K562 (cell line): ENCODE data around the gene OR52W1. TPM values are rescaled to one million over a fixed set of nuclear protein-coding genes. Genes with fewer than 3 reads are reported as not detected.

Experiments
- ATAC-seq: fragments of 200-7000 bp; cut with Tn5 transposase; 3 replicates; pipeline ENCODE4 v1.9.1; 2020; ENCODE audit warnings: moderate library complexity
- BruUV-seq: library from RNA; stranded (reverse); fragments of 400-500 nt; replicated peaks from 2 replicates; lab custom pipeline; 2021; lab: Mats Ljungman, UMichigan
- CTCF ChIA-PET: fragments of 300-600 bp; formaldehyde crosslinking; extraction: SDS; loops from one replicate; lab custom pipeline; 2021; ENCODE audit warnings: low intra/inter-chr PET ratio; lab: Yijun Ruan, JAX
- POLR2A ChIA-PET: fragments of 300-600, 350-650 bp; sonication (Branson Sonifier 250); formaldehyde crosslinking; extraction: SDS; loops from one replicate; lab custom pipeline; 2021; ENCODE audit warnings: antibody characterized with exemption, inconsistent platforms; lab: Yijun Ruan, JAX
- DNase-seq, 4 experiments: peaks; one replicate each; pipeline versions ENCODE4 v3.0.0 to v3.0.0-alpha.2; 2011 to 2018; ENCODE audit warnings: low spot score in 3 of 4, mixed read lengths in 3 of 4; ENCODE audit errors: extremely low read depth in 1 of 4
- FAIRE-seq: peaks from 2 replicates; lab custom pipeline; 2011; peaks lifted over from hg19 to GRCh38; lab: Jason Lieb, UNC
- H2AFZ ChIP-seq: 2 replicates; pipeline ENCODE4 v1.6.0; 2011; ENCODE audit warnings: low read depth, low read length, control low read depth, inconsistent platforms
- H3K27ac ChIP-seq: fragments of 200-600 bp; 3 replicates; pipeline ENCODE4 v1.8.0; 2011; ENCODE audit warnings: low read depth, mild to moderate bottlenecking, control low read depth, inconsistent platforms, low read length, moderate library complexity, mixed read lengths; ENCODE audit errors: extremely low read depth
- H3K27me3 ChIP-seq, 2 experiments: fragments of 300-600 bp in 1 of 2; 2 replicates in 1 of 2; 3 replicates in 1 of 2; pipeline versions ENCODE4 v1.6.0 to v1.8.0; 2011; ENCODE audit warnings: inconsistent platforms in 2 of 2, low read length in 2 of 2, mild to moderate bottlenecking in 1 of 2, mixed read lengths in 1 of 2, moderate library complexity in 1 of 2; ENCODE audit not compliant: control insufficient read depth in 2 of 2, insufficient read depth in 2 of 2
- H3K36me3 ChIP-seq: fragments of 300-600 bp; 3 replicates; pipeline ENCODE4 v1.8.0; 2011; ENCODE audit warnings: mild to moderate bottlenecking, low read length, inconsistent platforms; ENCODE audit not compliant: control insufficient read depth, insufficient read depth
- H3K4me1 ChIP-seq, 2 experiments: fragments of 200-600 bp in 1 of 2; replicated peaks in 1 of 2; 2 replicates in 1 of 2; 3 replicates in 1 of 2; pipeline versions ENCODE4 v1.5.1 to v1.8.0; 2011; ENCODE audit warnings: inconsistent platforms in 2 of 2, low read length in 2 of 2, mild to moderate bottlenecking in 1 of 2, mixed read lengths in 1 of 2, moderate library complexity in 1 of 2; ENCODE audit not compliant: control insufficient read depth in 2 of 2, insufficient read depth in 2 of 2
- H3K4me2 ChIP-seq: 2 replicates; pipeline ENCODE4 v1.6.1; 2011; ENCODE audit warnings: low read length, control low read depth, inconsistent platforms, mixed read lengths; ENCODE audit not compliant: insufficient read depth
- H3K4me3 ChIP-seq: fragments of 200-600 bp; sonication (generic), shearing (Covaris generic); 2 replicates; pipeline ENCODE4 v1.5.1; 2016; ENCODE audit warnings: control low read depth, inconsistent platforms
- H3K79me2 ChIP-seq: fragments of 200-600 bp; 3 replicates; pipeline ENCODE4 v1.8.0; 2011; ENCODE audit warnings: low read length, inconsistent platforms; ENCODE audit not compliant: control insufficient read depth, insufficient read depth
- H3K9ac ChIP-seq, 2 experiments: 2 replicates each; pipeline versions ENCODE4 v1.6.0 to v1.6.1; 2011; ENCODE audit warnings: low read depth in 2 of 2, low read length in 2 of 2, control low read depth in 1 of 2, inconsistent platforms in 1 of 2, mild to moderate bottlenecking in 1 of 2, mixed read lengths in 1 of 2; ENCODE audit not compliant: insufficient read depth in 1 of 2
- H3K9me1 ChIP-seq: one replicate; pipeline ENCODE4 v1.6.0; 2011; ENCODE audit warnings: inconsistent platforms, mild to moderate bottlenecking, low read length, moderate library complexity; ENCODE audit not compliant: control insufficient read depth, insufficient read depth
- H3K9me3 ChIP-seq: replicated peaks from 2 replicates; pipeline ENCODE4 v1.5.1; 2011; ENCODE audit warnings: low read depth, low read length, inconsistent platforms; ENCODE audit not compliant: control insufficient read depth, insufficient read depth
- H4K20me1 ChIP-seq: replicated peaks from 2 replicates; pipeline ENCODE4 v1.6.1; 2011; ENCODE audit warnings: low read length, inconsistent platforms, mixed read lengths; ENCODE audit not compliant: control insufficient read depth, insufficient read depth
- CHAMP1 ChIP-seq: fragments of 450-650 bp; IDR thresholded peaks from 2 replicates; pipeline ENCODE4 v1.6.1; 2016; ENCODE audit warnings: mild to moderate bottlenecking
- FOSL1 ChIP-seq: fragments of 200-800 bp; sonication (Bioruptor generic); conservative IDR thresholded peaks from 2 replicates; pipeline ENCODE4 v1.6.1; 2016; ENCODE audit warnings: missing genetic modification characterization, missing compliant biosample characterization
- FOXK1 ChIP-seq: sonication (generic); formaldehyde crosslinking; IDR thresholded peaks from 2 replicates; pipeline ENCODE4 v1.8.0; 2022; ENCODE audit warnings: missing genetic modification reagents, mild to moderate bottlenecking, borderline replicate concordance
- HDAC6 ChIP-seq: IDR thresholded peaks from 2 replicates; pipeline ENCODE4 v1.6.1; 2012; ENCODE audit warnings: low read depth, mild to moderate bottlenecking, control low read depth, inconsistent platforms, low read length, moderate library complexity
- KDM5B ChIP-seq: fragments of 200-600 bp; sonication (generic); IDR thresholded peaks from 2 replicates; pipeline ENCODE4 v1.6.1; 2012; ENCODE audit warnings: low read depth, mild to moderate bottlenecking, moderate library complexity, low read length, control low read depth, inconsistent platforms; ENCODE audit not compliant: insufficient replicate concordance
- POLR2A ChIP-seq: fragments of 450-650 bp; conservative IDR thresholded peaks from 2 replicates; pipeline ENCODE4 v1.6.1; 2016
- U2AF2 ChIP-seq: fragments of 200-400 bp; formaldehyde crosslinking; optimal IDR thresholded peaks from 2 replicates; pipeline ENCODE3; 2017; ENCODE audit warnings: low read depth, mild to moderate bottlenecking, low read length
- ZBTB33 ChIP-seq: sonication (generic); formaldehyde crosslinking; IDR thresholded peaks from 2 replicates; pipeline ENCODE4 v1.8.1; 2023; ENCODE audit warnings: mild to moderate bottlenecking, missing genetic modification reagents
- ZNF175 ChIP-seq: fragments of 200-800 bp; sonication (Bioruptor generic); IDR thresholded peaks from 2 replicates; pipeline ENCODE4 v1.6.1; 2016; ENCODE audit warnings: low read depth, mild to moderate bottlenecking, missing genetic modification characterization, missing compliant biosample characterization
- WGBS: fragments of 100-300 bp; shearing (Covaris generic); methylation state at CpG from one replicate; pipeline ENCODE4 v1.1.6; 2016; ENCODE audit warnings: low coverage, mixed read lengths; ENCODE audit not compliant: insufficient coverage; ENCODE audit errors: missing lambda C conversion rate; 5-methylcytosine and 5-hydroxymethylcytosine counted together
- in situ Hi-C: fragments of 300-500 bp; cut with MboI; formaldehyde crosslinking; loops from 4 replicates; pipeline ENCODE4 v1.15.0; 2018; ENCODE audit warnings: inconsistent platforms, mixed read lengths
- intact Hi-C: fragments of 100-400 bp; cut with micrococcal nuclease; formaldehyde crosslinking; loops from 2 replicates; pipeline ENCODE4 v1.14.2; 2022
- polyA plus RNA-seq, 8 experiments: library from polyadenylated mRNA; depleted of rRNA in 4 of 8; stranded (reverse) in 5 of 8; unstranded in 3 of 8; fragments of >200 nt; fragmentation: Nextera tagmentation in 2 of 8; fragmentation: Illumina TruSeq in 1 of 8; extraction: Ambion mirVana in 2 of 8; extraction: Trizol in 1 of 8; gene quantifications; 2 replicates each; pipeline versions ENCODE4 v1.2.1 to v1.2.3, GENCODE V29; 2011 to 2014; ENCODE audit warnings: inconsistent platforms in 1 of 8, missing spikeins in 1 of 8
- total RNA-seq, 7 experiments: library from RNA; depleted of rRNA in 6 of 7; stranded (reverse); fragments of >200 nt in 6 of 7; fragmentation: Illumina TruSeq in 2 of 7; extraction: Trizol in 2 of 7; gene quantifications; 2 replicates each; pipeline versions ENCODE4 v1.2.1 to v1.2.3, GENCODE V29; 2011 to 2021; ENCODE audit warnings: low replicate concordance in 1 of 7

The OR52W1 gene
- total and polyA plus RNA-seq, 9 of the 15 experiments (the other 6 are each of a cell fraction or from before 2014, with no cell fraction given) = not detected

- H3K4me2 ChIP-seq = no peak overlapping the region
- TF ChIP-seq FOSL1 (tag) (0 out of 2 replicates have a peak, but pooled peaks have one; percentile 25), KDM5B (no peak)
- intact Hi-C loops = no loop called here
- no peaks in the 10 kb centered on the region for H3K27me3 ChIP-seq
- no peak overlapping the region for H3K27ac ChIP-seq
- WGBS = 62% methylated on average over 2 of the region's 2 CpGs
- ChIA-PET CTCF (interaction anchor here (0.6 kb wide), 1 partner anchor 10 kb away, joined by 3 read pairs; no protein-coding TSS in a partner anchor), POLR2A (interaction anchor here (0.6 to 0.8 kb wide), 2 partner anchors 15 to 22 kb away, joined by 3 read pairs; partner anchors contain the start of gene FHIP1B)
- no peak overlapping the region for H3K4me3 ChIP-seq
- H3K79me2 ChIP-seq = no peaks in the 10 kb centered on the region
- H3K9me3 ChIP-seq = no peaks in the 10 kb centered on the region
- no peaks in the 10 kb centered on the region for H3K9me1 ChIP-seq
- peaks cover 0 to 8% of the 10 kb centered on the region in 2 experiments; a peak in 2 of 5 replicates for H3K4me1 ChIP-seq
- in situ Hi-C loops = no loop called here
- H4K20me1 ChIP-seq = no peaks in the 10 kb centered on the region; the same call in 1 of the 2 replicates
- DNase-seq (no peak), FAIRE-seq (no peak), ATAC-seq (no peak)
- no peak overlapping the region for H2AFZ ChIP-seq
- no peak overlapping the region for H3K9ac ChIP-seq
- no TSS peak for BruUV-seq
- peaks cover 85% of the 10 kb centered on the region; the same call in 2 of the 3 replicates for H3K36me3 ChIP-seq
Observed at GRCh38 chr11:6219359-6219758, 20.3 kb downstream of the OR52W1 start.

- Histone ChIP-seq H3K27ac (no peak overlapping the region), H3K4me2 (no peak overlapping the region), H3K9me1 (no peaks in the 10 kb centered on the region), H3K79me2 (peaks cover 24% of the 10 kb centered on the region), H3K4me3 (no peak overlapping the region), H2AFZ (no peak overlapping the region), H3K4me1 (peaks cover 5 to 14% of the 10 kb centered on the region in 2 experiments; a peak in 4 of 5 replicates), H3K27me3 (no peaks in the 10 kb centered on the region), H4K20me1 (no peaks in the 10 kb centered on the region; the same call in 1 of the 2 replicates), H3K9me3 (no peaks in the 10 kb centered on the region), H3K9ac (peak overlapping the region in 1 of 2 experiments; percentile 17; a peak in 1 of 4 replicates), H3K36me3 (peaks cover 50% of the 10 kb centered on the region; the same call in 2 of the 3 replicates)
- in situ Hi-C loops = no loop called here
- DNase-seq (no peak), ATAC-seq (no peak), FAIRE-seq (no peak)
- no TSS peak for BruUV-seq
- no peak for TF ChIP-seq ZBTB33 (CRISPR knock-in tag)
- no peak for TF ChIP-seq CHAMP1
- TF ChIP-seq FOXK1 (CRISPR knock-in tag) = no peak
- TF ChIP-seq U2AF2 = no peak
- TF ChIP-seq ZNF175 = no peak
- TF ChIP-seq HDAC6 = no peak
- no peak for TF ChIP-seq POLR2A
- CTCF ChIA-PET = no interaction called here
- POLR2A ChIA-PET = interaction anchor here (2.6 kb wide), 1 partner anchor 8 kb away, joined by 11 read pairs; no protein-coding TSS in a partner anchor
- WGBS = 96% methylated on average over 11 of the region's 17 CpGs
- intact Hi-C loops = no loop called here
Observed at GRCh38 chr11:6223854-6224253, 24.8 kb downstream of the OR52W1 start.
